ENCODE results near the gene PRDM16. TPM values are rescaled to one million over a fixed set of nuclear protein-coding genes. Genes with fewer than 3 reads are reported as not detected.

PRDM16 gene
- 0.25 and 0.66 TPM in 2 replicates for total RNA-seq

GRCh38 chr1:3068564-3069431, at the start of gene PRDM16:
Gene PRDM16 (plus strand): TSS chr1:3069203. CDS start chr1:3069260, 57 bp downstream.

GRCh38 chr1:3021233-3021671, 47.8 kb upstream of the PRDM16 start, which contains the start of gene ACTRT2:
Gene ACTRT2 (plus strand): TSS chr1:3021467. CDS start chr1:3021687, 220 bp downstream.

GRCh38 chr1:3453891-3454810, 385.1 kb downstream of the PRDM16 start, which contains the start of gene ARHGEF16:
Gene ARHGEF16 (plus strand): TSS chr1:3454665. CDS start chr1:3463085, 8,420 bp downstream.

Other genes with a start within 250 kb of the PRDM16 start
- not detected in 2 replicates for gene ACTRT2, start 47.7 kb upstream of the PRDM16 start, total RNA-seq